ENCODE results near the gene TPGS1.

- TF ChIP-seq CTCF (IDR thresholded peaks at IDR 0.05) (no peak), POLR2AphosphoS5 (IDR thresholded peaks at IDR 0.05) (no peak), POLR2A (IDR thresholded peaks at IDR 0.05) (no peak)
Measured at GRCh38 chr19:538641-539428, 31.5 kb downstream of the TPGS1 start.

All from breast epithelium (tissue), 3 donors.